CD4-positive, alpha-beta T cell treated with Interferon alpha-2 for 1 hour (primary cell): Measurements from ENCODE around the gene ALPK3.
A peak's percentile ranks its signal among the peaks of the same experiment; 100 is the strongest.

ENCODE experiments used
- DNase-seq, 2 donors: peaks; one replicate each; pipeline ENCODE4 v3.0.0-alpha.2; 2020 to 2022

Gene ALPK3

DNA sequence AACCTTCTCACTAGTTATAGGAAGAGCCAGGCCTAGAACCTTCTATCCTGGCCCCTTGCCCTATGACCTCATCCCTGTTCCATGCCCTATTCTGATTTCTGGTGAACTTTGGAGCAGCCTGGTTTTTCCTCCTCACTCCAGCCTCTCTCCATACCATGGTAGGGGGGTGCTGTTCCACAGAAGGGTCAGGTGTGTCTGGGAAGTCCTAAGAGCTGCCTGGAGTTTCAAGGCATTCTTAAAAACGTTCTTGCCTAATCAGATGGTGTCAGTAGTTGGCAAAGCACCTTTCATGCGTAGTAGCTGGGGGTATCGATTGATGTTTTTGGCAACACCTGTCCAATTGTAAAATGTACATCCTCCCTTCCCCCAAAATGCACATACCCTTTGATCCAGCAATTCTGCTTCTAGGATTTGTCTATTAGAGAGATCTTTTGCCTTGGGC is 16.8 kb upstream of the ALPK3 start:
- DNase-seq: no peak

DNA sequence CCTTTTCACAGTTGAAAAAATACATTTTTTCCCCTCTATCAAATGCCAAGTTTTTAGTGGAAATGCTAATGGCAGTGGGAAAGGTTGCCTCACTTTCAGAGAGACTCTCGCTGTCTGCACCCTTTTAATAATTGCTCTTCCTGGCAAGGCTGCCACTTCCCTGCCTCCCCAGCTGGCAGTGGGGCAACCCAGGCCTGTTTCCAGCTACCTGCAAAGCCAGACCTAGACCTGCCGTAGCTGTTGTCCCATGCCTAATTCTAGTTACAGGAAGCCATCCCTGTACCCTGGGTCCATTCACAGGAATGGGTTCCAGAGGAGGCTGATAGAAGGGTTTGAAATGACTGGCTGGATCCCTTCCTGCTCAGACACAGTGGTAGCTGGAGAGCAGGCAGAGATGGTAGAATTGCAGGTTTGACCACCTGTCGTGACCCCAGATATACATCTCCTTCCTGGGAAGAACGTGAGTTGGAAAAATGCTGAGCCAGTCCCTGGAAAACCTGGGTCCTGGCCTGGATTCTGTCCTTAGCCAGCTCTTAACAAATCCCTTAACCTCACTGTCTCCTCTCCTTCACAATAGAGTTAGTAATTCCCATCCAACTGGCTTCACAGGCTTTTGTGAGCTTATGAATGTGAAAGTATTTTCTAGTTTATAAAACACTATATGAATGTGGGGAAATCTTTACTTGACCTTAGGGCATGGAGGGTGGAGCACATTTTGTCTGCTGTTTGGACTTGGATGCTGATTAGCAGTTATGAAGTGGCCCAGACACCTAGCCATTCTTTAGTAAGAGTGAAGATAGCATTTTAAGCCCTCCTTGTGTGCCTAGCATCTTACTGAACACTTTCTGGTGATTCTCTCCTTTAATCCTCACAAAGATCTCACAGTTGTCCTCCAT is 12.9 kb upstream of the ALPK3 start:
- DNase-seq: no peak

DNA sequence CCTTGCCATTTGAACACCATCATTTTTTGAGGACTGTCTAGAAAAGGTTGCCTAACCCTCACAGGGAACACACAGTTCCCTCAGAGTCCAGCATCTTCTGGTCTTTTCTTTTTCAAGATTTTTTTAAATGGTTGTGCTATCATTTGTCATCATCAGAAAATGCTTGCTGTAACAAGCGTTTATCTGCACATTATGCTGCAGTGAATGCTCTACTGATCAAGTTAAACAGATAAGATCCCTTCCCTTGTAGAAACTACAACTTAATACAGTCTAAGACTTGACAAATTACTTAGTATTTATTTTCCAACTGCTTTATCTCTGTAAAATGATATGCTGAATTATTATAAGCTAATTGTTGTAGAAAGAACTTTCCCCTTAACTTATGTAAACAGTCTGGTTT is 11.9 kb upstream of the ALPK3 start:
- no peak for DNase-seq

DNA sequence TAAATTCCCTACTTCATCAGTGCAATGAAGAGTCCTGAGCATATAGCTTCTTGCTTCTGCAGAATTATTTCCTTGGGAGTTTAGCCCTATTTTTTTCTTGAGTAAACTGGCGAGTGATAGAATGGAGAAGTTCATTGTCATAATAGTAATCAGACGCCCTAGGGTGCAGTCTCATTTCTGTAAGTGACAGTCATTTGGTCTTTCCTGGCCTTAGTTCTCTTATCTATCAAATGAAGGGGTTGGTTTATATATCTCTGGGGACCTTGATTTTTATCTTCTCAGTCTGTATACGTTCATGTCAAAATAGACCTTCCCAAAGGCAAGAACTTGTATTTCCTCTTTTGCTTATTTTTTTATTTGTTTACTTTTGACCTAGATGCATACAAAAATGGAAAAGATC is 9.9 kb upstream of the ALPK3 start:
- DNase-seq: no peak

DNA sequence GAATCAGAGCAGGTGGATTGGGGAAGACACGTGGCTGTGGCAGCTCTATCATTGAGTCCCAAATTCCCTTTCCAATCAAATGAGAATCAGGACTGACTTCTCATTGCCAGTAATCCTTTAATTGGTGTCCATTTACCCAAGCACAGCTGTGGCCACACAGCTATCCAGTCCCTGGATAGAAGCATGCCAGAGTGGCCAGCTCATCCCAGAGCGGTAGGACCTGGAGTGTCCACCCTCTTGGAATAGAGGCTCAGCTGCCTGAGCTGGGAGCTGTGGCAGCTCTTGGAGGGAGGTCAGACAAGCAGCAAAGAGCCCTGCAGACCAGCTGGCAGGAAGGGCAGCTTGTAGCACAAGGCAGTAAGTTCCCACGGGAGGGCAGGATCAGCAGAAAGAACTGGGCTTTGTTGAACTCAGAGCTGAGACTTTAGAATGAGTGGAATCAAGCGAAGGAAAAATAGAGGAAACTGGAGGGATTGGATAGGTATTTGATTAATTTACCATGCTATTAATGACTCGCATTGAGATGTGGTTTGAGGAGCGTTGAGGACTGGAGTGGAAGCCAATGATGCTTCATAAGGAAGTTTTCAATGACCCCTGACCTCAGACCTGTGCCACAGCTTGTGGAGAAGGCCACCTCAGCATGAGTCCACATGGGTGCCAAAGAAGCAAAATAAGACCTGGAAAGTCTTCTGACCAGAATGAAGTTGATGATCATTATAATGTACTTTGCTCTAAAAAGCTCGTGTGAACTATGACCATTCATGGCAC is 6.9 kb upstream of the ALPK3 start:
- DNase-seq: no peak

DNA sequence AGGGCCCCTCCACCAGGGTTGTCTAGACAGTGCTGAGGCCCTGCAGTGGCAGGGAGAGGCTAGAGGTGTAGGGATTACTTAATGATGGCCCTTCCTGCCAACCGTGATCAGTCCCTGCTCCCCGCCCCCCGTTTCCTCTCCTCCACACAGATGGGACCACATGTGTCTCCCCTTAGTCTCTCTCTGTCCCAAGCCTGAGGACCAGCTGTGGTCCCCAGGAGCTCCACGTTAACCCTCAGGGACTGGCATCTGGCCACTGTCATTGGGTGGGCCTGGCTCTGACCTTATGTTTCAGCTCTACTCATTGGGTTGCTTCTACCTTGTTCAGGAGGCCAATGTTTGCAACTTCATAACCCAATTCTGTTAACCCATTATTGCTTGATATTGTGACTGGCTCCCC is 6.0 kb upstream of the ALPK3 start:
- DNase-seq: no peak

DNA sequence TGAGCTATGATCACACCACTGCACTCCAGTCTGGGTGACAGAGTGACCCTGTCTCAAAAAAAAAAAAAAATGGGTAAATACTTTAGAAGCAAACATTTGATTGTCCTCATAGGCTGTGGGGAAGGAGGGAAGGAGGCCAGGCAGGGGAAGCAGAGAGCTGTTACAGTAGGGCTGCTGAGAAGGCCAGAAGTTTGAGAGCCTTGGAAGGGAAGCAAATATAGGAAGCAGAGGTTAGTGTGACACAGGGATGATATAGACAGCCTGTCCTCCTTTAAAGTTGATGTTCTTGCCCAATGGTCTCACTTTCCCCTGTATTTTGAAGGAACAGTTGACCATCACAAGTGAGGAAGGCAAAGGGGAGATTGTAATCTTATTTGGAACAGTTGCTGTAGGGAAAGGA is 5.3 kb upstream of the ALPK3 start:
- no peak for DNase-seq

DNA sequence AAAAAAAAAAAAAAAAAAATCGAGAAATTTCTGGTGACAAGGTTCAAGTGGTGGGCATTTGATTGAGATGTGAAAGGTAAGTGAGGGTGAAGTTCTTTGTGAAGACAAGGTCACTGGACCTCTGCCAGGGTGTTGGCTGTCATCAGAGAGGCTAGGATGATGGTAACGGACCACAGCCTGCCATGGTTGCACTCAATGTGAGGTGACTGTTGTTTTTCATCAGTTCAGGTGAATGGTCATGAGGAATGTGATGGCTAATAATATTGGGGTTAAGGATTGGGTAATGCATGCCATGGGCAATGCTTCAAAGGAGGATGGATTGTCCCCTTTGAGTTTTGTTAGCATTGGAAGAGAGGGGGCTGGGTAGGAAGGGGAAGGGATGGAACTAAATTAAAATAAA is 4.3 kb upstream of the ALPK3 start:
- no peak for DNase-seq

DNA sequence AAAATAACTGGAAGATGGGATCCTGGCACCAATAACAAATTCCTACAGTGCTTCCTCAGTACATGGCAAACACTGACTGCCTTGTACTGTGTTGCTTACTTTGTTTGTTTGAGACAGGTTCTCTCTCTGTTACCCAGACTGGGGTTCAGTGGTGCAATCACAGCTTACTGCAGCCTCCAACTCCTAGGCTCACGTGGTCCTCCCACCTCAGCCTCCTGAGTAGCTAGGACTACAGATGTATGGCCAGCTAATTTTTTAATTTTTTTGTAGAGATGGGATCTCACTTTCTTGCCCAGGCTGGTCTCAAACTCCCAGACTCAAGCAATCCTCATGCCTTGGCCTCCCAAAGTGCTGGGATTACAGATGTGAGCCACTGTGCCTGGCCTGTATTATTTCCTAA is 3.7 kb upstream of the ALPK3 start:
- DNase-seq: no peak

DNA sequence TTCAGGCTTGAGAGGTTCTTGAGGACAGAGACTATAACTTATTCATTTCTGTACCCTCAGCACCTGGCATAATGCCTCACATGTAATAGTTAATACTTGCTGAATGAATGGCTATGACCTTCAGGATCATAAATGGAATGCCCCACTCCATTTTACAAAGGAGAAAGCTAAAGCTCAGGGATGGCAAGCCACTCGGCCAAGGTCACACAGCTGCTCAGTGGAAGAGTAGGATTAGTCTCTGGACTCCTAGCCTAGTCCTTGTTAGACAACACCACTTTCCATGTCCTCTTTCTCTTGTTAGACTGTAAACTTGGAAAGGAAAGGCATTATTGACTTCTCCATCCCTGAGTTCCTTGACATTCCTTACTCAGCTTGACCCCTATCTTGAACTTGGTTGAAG is 3.2 kb upstream of the ALPK3 start:
- no peak for DNase-seq

DNA sequence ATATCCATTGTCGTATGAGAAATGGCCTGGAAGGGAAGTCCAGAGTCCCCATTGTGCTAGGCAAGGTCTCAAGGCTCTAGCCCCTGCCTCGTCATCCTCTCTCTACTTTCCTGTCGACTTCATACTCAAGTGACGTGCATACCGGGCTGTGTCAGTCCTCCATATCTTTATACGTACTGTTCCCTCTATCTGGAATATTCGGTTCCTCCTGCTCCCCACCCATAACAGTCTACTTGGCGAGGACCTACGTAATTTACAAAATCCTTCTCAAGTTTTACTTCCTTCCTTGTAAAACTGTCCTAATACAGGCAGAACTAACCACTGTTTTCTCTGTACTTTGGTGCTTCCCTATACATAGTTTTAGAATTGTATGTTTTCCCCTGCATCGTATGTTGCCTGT is 2.2 kb upstream of the ALPK3 start:
- DNase-seq: no peak

DNA sequence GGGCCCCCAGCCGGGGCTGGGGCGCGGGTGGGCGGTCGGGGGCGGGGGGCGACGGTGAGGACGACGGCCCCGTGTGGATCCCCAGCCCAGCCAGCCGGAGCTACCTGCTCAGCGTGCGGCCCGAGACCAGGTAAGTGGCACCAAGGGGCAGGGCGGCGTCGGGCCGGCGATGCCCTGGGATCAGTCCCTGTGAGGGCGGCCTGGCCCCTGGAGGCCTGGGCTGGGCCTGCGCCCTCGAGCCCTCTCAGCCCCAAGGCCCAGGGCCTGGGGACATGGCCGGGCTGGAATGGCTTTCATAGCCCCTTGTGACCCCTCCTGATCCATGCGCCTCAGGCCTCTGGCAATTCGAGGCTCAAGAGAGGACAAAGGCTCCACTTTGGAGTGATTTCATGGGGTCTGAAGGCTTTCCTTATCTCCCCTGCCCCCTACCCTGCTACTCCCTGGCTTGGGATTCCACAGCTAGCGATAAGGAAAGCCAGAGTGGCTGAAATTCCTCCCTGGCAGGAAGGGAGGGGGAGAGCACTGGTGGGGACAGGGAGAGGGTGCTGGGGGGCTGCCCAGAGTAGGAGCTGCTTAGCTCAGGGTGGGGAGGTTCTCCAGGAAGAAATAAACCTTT is 418 bp downstream of the ALPK3 start:
- no peak for DNase-seq

DNA sequence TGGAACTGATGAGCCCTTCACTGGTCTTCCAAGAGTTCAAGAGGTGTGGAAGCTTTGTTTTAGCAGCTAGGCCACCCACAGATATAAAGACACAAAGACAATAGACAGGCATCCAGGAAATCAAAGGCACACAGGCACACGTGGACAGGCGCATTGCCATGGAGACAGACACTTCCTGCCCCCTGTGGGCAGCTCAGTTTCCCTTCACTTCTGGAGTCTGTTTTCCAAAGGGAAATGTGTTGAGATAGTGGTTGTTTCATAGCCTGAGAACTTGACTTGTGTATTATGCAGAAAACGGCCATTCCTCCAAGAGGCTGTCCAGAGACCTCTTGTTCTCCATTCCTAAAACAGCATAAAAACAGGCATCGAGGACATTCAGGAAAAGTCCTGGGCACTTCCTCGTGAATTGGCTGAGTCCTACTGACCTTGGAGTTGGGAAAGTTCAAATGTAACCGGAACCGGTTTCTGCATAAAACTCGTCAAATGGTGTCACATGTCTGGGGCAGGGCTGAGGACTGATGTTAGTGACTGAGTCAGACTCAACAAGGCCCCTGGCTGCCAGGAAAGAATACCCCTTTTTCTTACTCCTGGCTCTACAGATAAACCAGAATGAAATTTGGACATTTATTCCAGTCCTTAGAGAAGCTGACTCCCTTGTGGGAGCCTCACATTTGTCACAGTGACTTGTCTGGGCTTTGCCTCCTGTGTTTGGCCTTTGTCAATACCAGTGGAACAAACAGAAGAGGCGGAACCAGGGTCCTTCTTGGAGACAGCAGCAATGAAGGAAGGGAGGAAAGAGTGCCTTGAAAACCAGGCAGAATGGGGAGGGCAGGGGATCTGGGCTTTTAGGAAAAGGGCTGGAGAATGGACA is 1.3 kb downstream of the ALPK3 start:
- peak in 1 of 2 donors; percentile 9 for DNase-seq

DNA sequence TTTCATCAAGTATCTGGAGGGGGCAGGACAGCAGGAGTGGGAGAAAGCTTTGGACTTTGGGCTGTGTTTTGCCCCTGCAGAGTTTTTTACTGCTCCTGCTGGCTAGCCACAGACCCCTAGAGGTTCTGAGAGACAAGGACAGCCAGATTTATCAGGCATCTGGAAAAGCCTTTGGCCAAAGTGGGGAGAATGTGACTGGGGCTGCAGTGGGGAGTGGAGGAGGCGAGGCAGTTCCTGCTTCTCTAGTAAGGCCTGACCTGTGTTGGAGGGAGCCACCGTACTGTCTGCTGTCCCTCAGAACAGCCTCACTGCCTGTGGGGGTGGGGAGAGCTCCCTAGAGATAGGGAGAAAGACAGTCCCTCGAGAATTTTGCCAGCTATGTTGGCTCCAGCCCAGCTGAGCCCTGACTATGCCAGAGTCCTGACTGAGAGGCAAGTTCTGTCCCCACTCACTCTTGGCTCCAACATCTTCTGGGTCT is 2.2 kb downstream of the ALPK3 start:
- DNase-seq: no peak

DNA sequence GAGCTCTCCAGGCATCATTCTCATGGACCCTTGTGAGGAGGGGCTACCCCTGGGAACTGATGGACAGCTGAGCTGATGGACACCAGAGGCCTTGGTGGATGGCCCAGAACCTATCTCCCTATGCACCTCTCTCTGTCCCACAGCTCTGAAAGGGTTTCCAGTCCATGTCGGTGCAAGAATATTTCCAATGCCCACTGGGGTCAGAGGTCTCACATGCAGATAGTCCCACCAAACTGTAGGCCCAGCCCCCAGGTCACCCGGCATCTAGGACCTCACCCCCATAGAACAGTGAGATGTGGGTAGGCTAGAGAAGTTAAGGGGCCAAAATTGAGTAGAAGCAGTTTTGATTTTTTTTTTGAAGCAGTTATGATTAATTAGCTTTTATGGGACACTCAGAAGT is 2.6 kb downstream of the ALPK3 start:
- DNase-seq: no peak

DNA sequence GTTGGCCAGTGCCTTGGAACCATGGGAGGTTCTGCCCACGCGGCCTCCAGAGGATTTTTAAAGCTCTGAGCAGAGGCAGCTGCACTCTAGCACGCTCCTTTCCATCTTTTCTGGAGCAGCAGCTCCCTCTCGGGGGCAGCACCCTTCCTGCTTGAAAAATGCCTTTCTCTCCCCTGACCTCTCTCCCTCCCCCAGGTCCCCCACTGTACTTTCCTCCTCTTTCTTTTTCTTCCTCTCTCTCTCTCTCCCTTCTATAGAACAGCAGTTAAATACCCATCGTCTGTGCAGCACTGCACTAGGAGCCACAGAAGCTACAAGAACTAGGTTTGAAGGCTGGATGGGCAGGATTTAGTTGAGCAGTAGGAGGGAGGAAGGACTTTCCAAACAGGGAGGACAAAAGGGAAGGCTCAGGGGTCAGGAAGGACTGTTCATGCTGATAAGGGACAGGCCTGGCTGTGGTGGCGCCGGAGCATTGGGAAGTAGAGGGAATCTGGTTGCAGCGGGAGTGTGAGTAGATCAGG is 4.4 kb downstream of the ALPK3 start:
- no peak for DNase-seq

DNA sequence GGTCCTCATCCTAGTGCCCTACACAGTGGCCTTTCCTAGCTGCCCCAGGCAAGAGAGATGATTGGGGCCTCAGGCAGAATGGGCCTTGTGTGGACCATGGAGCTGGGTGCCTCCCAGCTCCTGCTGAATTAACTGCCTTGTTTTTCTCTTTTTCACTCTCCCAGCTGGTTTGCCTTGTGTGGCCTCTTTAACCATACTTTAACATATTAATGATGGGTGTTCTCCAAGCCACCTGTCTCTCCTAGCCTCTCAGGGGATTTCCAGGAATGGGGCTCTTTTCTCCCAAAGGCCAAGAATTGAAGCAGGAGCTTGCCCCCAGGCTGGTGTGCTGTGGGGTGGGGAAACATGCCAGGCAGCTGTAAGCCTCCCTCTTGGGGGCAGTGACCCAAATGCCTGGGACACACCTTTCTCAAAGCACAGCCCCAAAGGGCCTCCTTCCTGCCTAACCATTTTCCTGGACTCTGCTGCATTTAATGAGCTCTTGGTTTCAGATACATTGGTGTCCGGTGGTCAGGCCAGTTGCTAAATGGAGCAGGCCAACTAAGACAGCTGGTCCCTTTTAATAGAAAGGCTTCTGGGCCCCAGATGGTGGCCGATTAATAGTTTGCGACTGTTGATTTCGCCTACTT is 5.6 kb downstream of the ALPK3 start:
- no peak for DNase-seq

DNA sequence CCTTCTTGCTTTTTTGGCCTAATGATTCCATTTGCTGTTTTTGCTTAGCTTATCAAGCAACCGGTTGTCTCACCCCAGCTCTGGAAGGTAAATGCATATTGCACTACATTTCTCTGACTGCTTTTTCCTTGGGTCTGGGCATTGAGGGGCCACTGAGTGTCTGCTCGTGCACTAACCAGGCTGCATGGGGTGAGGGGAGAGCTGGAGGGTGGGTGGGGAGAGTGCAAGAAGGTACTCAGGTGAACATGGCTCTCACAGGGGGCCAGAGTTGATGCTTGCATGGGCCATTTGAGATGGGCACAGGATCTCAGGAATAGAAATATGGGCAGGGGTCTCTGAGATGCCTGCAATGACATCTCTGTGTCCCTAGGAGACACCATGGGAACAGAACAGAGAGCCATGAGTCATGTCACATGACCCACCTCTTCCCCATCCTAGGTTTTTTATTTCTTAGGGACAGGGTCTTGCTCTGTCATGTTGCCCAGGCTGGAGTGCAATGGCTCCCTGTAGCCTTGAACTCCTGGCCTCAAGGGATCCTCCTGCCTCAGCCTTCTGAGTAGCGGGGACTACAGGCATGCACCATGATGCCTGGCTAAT is 6.2 kb downstream of the ALPK3 start:
- DNase-seq: no peak

DNA sequence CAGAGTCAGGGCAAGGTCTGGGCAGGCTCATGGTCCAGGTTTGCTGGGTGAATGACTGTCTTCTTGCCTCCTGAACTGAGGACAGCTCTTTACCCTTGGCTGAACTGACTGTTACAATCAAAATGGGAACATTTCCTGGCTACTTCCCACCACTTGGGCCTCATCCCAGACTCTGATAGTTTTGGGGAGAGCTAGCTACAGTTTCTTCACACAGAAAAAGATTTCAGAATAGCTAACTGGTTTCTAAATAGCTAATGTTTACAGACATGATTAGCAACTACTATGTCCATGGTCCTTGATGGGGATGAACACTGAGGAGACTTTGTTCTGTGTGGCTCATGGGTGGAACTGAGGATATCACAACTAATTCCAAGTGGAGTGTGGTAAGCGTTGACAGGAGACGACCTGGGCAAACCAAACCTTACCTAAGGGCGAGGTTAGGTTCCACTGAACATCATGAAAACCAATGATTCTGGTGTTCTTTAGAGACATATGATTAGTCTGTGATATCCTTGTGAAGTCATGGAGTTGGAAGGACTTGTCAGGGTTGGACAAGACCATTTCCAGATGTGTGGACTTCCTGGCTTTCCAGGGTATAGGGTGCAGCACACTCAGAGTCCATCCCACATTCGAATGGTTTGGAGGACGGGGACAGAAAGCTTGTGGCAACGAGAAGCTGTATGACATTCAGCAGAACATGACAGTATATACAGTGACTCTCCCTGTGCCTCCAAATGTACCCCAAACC is 7.3 kb downstream of the ALPK3 start:
- DNase-seq: no peak

DNA sequence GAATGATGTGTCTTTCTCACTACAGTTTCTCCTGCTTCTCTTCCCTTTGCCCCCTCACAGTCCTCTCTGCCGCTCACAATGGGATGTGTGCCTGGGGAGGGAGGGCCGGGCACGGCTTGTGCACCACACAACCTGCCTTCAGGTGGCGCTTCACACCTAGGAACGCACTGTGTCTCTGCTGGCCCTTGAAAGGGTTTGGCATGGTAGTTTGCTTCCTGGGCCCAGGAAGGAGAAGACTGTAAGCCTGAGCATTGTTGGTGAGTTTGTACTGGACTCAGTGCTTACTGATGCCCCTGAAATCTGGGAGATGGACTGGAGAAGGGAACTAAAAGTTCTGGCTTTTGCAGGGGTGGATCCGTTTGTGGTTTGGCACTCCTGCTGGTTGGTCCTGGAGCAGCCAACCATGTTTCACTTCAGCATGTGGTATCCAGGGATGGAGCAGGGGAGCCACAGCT is 9.2 kb downstream of the ALPK3 start:
- no peak for DNase-seq

DNA sequence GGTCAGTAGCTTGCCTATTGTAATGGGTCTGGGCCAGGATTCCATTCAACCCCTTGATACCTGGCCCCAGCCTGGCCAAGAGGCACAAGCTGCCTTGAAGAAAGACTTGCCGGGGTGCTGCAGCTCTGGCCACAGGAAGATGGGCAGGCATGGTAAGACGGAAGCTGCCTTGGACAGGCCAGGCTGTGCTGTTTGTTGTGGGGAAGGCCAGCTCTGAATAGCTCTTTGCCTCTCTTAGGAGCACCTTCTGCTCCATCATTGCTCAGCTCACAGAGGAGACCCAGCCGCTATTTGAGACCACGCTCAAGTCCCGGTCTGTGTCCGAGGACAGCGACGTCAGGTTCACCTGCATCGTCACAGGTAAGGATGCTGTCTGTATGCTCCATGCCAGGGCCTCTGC is 10.1 kb downstream of the ALPK3 start:
- no peak for DNase-seq
